OCI-LY7 (cell line): Measurements from ENCODE around the gene PI4K2A.

Experiments
- EZH2phosphoT487 ChIP-seq: fragments of 200-600 bp; sonication (generic); IDR thresholded peaks from 2 replicates; pipeline ENCODE4 v1.6.1; 2018; ENCODE audit warnings: low read depth, borderline replicate concordance, mild to moderate bottlenecking, mixed run types, antibody characterized with exemption, low read length, moderate library complexity, mixed read lengths
- TF ChIP-seq, protein P1 (sequence below): fragments of 200-600 bp; sonication (generic); conservative IDR thresholded peaks from 2 replicates; pipeline ENCODE4 v1.5.1; 2014; ENCODE audit warnings: mild to moderate bottlenecking, antibody characterized with exemption, low read length, moderate library complexity, mixed read lengths

DNA sequence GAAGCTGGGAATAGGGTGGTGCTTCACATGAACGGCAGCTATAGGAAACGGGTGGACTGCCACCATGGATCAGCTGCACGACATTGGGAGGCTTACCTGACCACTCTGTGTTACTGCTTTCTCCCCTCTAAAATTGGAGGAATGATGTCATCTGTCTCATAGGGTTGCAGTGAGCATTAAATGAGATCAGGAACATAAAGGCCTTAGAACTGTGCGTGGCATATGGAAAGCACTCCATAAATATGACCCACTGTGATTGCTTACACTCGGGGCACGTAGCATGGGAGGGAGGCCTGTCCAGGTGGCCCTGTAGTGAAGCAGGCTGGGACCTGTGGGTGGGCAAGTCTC lies 41.2 kb upstream of the PI4K2A start:
- TF ChIP-seq, protein P1, sequence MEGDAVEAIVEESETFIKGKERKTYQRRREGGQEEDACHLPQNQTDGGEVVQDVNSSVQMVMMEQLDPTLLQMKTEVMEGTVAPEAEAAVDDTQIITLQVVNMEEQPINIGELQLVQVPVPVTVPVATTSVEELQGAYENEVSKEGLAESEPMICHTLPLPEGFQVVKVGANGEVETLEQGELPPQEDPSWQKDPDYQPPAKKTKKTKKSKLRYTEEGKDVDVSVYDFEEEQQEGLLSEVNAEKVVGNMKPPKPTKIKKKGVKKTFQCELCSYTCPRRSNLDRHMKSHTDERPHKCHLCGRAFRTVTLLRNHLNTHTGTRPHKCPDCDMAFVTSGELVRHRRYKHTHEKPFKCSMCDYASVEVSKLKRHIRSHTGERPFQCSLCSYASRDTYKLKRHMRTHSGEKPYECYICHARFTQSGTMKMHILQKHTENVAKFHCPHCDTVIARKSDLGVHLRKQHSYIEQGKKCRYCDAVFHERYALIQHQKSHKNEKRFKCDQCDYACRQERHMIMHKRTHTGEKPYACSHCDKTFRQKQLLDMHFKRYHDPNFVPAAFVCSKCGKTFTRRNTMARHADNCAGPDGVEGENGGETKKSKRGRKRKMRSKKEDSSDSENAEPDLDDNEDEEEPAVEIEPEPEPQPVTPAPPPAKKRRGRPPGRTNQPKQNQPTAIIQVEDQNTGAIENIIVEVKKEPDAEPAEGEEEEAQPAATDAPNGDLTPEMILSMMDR: no peak
- no peak for TF ChIP-seq EZH2phosphoT487
